ENCODE data around the gene PFKM. TPM values are rescaled to one million over a fixed set of nuclear protein-coding genes. Genes with fewer than 3 reads are reported as not detected.
"Not testable (repeated sequence)": the region's sequence is repeated elsewhere in the genome, so short reads cannot be mapped to it uniquely, and the experiment has no call there.

The PFKM gene
- total RNA-seq, 1 donor = 64.8 TPM

DNA sequence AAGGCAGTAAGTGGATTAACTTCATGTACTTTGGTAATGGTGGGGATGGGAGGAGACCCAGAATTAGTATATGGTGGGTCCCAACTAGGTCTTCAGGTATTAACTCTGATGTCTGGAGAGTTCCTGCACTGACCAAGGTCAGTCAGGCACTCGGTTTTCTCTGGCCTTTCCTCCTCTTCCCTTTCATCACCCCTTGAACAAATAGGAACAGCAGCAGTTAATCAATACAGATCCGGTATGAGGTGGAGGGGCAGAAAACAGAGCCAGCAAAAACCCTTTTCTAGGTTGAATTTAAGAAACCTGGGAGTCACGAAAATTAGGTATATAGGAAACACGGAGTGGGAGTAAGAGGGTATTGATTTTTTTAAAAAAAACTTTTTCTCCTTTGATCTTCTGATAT is 4.0 kb downstream of the PFKM start:
- no peak for DNase-seq (ENCODE audit: insufficient read length, low spot score, missing footprints)
- TF ChIP-seq, protein P1, sequence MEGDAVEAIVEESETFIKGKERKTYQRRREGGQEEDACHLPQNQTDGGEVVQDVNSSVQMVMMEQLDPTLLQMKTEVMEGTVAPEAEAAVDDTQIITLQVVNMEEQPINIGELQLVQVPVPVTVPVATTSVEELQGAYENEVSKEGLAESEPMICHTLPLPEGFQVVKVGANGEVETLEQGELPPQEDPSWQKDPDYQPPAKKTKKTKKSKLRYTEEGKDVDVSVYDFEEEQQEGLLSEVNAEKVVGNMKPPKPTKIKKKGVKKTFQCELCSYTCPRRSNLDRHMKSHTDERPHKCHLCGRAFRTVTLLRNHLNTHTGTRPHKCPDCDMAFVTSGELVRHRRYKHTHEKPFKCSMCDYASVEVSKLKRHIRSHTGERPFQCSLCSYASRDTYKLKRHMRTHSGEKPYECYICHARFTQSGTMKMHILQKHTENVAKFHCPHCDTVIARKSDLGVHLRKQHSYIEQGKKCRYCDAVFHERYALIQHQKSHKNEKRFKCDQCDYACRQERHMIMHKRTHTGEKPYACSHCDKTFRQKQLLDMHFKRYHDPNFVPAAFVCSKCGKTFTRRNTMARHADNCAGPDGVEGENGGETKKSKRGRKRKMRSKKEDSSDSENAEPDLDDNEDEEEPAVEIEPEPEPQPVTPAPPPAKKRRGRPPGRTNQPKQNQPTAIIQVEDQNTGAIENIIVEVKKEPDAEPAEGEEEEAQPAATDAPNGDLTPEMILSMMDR (IDR thresholded peaks at IDR 0.05; ENCODE audit: extremely low read depth, low read depth, low read length) = no peak
- H3K27me3 ChIP-seq (ENCODE audit: insufficient read depth, low read length) = no peaks in the 10 kb centered on the region
- no peak overlapping the region for H2AFZ ChIP-seq (ENCODE audit: low read length)
- H3K36me3 ChIP-seq (ENCODE audit: insufficient read depth, low read length) = peaks cover 42% of the 10 kb centered on the region
- H3K9me3 ChIP-seq (ENCODE audit: low read depth, low read length) = no peaks in the 10 kb centered on the region
- H3K4me3 ChIP-seq (ENCODE audit: insufficient read depth, low read length) = no peak overlapping the region
- H3K79me2 ChIP-seq (ENCODE audit: insufficient read depth, low read length) = peaks cover 36% of the 10 kb centered on the region
- H3K27ac ChIP-seq (ENCODE audit: low read depth, low read length) = no peak overlapping the region
- peaks cover 14% of the 10 kb centered on the region for H3K4me1 ChIP-seq (ENCODE audit: insufficient read depth, low read length)
- no peak overlapping the region for H3K4me2 ChIP-seq (ENCODE audit: insufficient read depth, low read length)
- H4K20me1 ChIP-seq (ENCODE audit: insufficient read depth, low read length) = peaks cover 4% of the 10 kb centered on the region

DNA sequence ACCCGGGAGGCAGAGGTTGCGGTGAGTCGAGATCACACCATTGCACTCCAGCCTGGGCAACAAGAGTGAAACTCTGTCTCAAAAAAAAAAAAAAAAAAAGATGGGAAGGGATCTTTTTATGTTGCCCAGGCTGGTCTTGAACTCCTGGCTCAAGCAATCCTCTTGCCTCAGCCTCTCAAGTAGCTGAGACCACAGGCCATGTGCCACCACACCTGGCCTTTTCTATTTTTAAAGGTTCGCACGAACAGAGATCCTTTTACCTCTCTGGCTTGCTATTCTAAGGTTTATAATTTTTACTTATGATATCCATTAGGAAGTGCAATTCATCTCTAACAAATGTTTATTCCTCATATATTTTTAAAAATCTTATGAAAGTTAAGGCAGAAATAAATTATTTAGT is 6.4 kb downstream of the PFKM start:
- not testable (repeated sequence) for H3K4me1 ChIP-seq (ENCODE audit: insufficient read depth, low read length); H4K20me1 ChIP-seq (ENCODE audit: insufficient read depth, low read length); DNase-seq (ENCODE audit: insufficient read length, low spot score, missing footprints); H3K4me2 ChIP-seq (ENCODE audit: insufficient read depth, low read length); H3K27ac ChIP-seq (ENCODE audit: low read depth, low read length); H3K9me3 ChIP-seq (ENCODE audit: low read depth, low read length); H3K27me3 ChIP-seq (ENCODE audit: insufficient read depth, low read length); H2AFZ ChIP-seq (ENCODE audit: low read length); H3K4me3 ChIP-seq (ENCODE audit: insufficient read depth, low read length)
- Histone ChIP-seq H3K79me2 (ENCODE audit: insufficient read depth, low read length) (peaks cover 24% of the 10 kb centered on the region), H3K36me3 (ENCODE audit: insufficient read depth, low read length) (peaks cover 55% of the 10 kb centered on the region)

DNA sequence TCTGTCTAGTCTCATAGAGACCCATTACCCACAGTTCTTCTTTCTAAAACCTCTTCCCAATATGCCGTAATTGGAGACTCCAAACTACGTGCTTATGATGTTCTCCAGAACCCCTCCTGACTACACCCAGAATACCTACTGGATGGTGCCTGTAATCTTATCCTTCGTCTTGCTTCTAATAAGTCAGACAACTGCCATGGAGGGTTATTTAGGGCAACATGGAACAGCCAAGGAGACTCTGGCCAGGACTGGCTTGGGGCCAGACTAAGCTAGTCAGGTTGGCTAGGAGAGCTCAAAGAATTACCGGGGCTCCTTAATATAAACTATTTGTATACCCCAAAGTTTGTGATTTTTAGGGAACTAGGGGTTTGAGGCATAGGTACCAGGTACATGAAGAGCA is 6.8 kb downstream of the PFKM start:
- Histone ChIP-seq H2AFZ (ENCODE audit: low read length) (no peak overlapping the region), H3K4me2 (ENCODE audit: insufficient read depth, low read length) (no peak overlapping the region), H3K27me3 (ENCODE audit: insufficient read depth, low read length) (no peaks in the 10 kb centered on the region), H3K4me3 (ENCODE audit: insufficient read depth, low read length) (no peak overlapping the region), H4K20me1 (ENCODE audit: insufficient read depth, low read length) (peaks cover 3% of the 10 kb centered on the region), H3K4me1 (ENCODE audit: insufficient read depth, low read length) (no peaks in the 10 kb centered on the region), H3K27ac (ENCODE audit: low read depth, low read length) (no peak overlapping the region), H3K79me2 (ENCODE audit: insufficient read depth, low read length) (peaks cover 19% of the 10 kb centered on the region), H3K36me3 (ENCODE audit: insufficient read depth, low read length) (peaks cover 59% of the 10 kb centered on the region), H3K9me3 (ENCODE audit: low read depth, low read length) (no peaks in the 10 kb centered on the region)
- no peak for DNase-seq (ENCODE audit: insufficient read length, low spot score, missing footprints)
- TF ChIP-seq, protein P1 (IDR thresholded peaks at IDR 0.05; ENCODE audit: extremely low read depth, low read depth, low read length) = no peak

DNA sequence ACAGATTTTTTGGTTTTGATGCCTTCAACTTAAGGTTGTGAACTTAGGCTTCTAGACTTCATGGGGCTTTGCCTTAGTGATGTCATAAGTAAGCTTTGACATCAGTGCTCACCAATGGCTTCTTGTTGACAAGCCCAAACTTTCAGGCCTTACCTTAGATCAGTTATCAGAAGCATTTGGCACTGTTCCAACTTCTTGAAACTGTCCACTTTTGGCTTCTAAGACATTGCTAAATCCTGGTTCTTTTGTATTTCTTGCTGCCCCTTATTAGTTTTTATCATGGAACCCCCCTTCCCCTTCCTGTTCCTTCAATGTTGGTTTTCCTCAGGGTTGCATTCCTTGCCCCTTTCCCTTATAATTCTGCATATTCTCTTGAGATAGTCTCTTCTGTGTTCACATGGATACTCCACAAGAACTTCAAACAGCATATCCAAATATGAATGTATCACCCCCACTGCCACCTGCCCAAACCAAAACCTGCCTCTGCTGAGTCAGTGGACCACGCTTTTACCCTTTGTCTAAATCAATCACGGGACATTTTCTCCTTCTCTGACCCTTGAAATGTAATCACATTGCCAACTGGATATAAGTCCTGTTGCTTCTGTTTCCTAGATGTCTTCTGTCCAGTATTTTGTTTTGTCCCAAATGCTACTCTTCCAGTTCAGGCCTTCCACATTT is 7.9 kb downstream of the PFKM start:
- Histone ChIP-seq H3K4me1 (ENCODE audit: insufficient read depth, low read length) (no peaks in the 10 kb centered on the region), H3K27me3 (ENCODE audit: insufficient read depth, low read length) (no peaks in the 10 kb centered on the region), H2AFZ (ENCODE audit: low read length) (no peak overlapping the region), H4K20me1 (ENCODE audit: insufficient read depth, low read length) (no peaks in the 10 kb centered on the region), H3K4me3 (ENCODE audit: insufficient read depth, low read length) (no peak overlapping the region), H3K36me3 (ENCODE audit: insufficient read depth, low read length) (peaks cover 64% of the 10 kb centered on the region), H3K4me2 (ENCODE audit: insufficient read depth, low read length) (no peak overlapping the region), H3K9me3 (ENCODE audit: low read depth, low read length) (no peaks in the 10 kb centered on the region), H3K27ac (ENCODE audit: low read depth, low read length) (no peak overlapping the region), H3K79me2 (ENCODE audit: insufficient read depth, low read length) (peaks cover 8% of the 10 kb centered on the region)
- no peak for DNase-seq (ENCODE audit: insufficient read length, low spot score, missing footprints)
- TF ChIP-seq, protein P1 (IDR thresholded peaks at IDR 0.05; ENCODE audit: extremely low read depth, low read depth, low read length) = no peak
